ENCODE data around the gene CAPN1.

DNA sequence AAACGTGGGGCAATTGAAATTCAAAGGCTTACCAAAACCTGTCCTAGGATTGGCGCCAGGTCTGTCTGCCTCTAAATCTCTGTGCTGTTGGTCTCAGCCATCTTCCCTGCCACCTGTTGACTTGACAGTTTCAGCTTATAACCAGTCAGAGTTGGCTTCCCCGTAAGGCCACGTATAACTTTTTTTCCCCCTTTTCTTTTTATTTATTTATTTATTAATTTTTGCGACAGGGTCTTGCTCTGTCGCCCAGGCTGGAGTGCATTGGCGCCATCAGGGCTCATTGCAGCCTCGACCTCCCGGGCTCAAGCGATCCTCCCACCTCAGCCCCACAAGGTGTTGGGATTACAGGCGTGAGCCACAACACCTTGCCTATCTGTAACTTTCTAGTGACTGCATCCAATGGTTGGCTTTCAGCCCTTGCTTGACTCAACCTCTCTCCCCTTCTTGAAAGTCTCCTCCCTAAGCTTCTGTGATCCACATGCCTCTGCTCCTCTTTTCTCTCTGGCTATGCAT, 46.0 kb upstream of the CAPN1 start:
- TF ChIP-seq, protein P1, sequence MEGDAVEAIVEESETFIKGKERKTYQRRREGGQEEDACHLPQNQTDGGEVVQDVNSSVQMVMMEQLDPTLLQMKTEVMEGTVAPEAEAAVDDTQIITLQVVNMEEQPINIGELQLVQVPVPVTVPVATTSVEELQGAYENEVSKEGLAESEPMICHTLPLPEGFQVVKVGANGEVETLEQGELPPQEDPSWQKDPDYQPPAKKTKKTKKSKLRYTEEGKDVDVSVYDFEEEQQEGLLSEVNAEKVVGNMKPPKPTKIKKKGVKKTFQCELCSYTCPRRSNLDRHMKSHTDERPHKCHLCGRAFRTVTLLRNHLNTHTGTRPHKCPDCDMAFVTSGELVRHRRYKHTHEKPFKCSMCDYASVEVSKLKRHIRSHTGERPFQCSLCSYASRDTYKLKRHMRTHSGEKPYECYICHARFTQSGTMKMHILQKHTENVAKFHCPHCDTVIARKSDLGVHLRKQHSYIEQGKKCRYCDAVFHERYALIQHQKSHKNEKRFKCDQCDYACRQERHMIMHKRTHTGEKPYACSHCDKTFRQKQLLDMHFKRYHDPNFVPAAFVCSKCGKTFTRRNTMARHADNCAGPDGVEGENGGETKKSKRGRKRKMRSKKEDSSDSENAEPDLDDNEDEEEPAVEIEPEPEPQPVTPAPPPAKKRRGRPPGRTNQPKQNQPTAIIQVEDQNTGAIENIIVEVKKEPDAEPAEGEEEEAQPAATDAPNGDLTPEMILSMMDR (IDR thresholded peaks at IDR 0.05; ENCODE audit: poor library complexity, severe bottlenecking), result no peak
- TF ChIP-seq EZH2 (IDR thresholded peaks at IDR 0.05; ENCODE audit: borderline replicate concordance, insufficient read depth, low read length, poor library complexity, severe bottlenecking) (no peak), TAF1 (IDR thresholded peaks at IDR 0.05; ENCODE audit: low read depth) (no peak), SMC3 (conservative IDR thresholded peaks at IDR 0.05; ENCODE audit: poor library complexity) (no peak)
